GM18867 (cell line): ENCODE data around the gene CLDN1.

Source experiments
- ATAC-seq: cut with Tn5 transposase; IDR thresholded peaks from one replicate; pipeline ENCODE4 v1.9.1; 2021; ENCODE audit warnings: mild to moderate bottlenecking, moderate library complexity; ENCODE audit not compliant: unreplicated experiment

Gene CLDN1

GRCh38 chr3:190336516-190337189, 14.4 kb upstream of the CLDN1 start:
- ATAC-seq: no peak

- no peak for ATAC-seq
Observed at GRCh38 chr3:190333961-190334360, 11.7 kb upstream of the CLDN1 start.

- no peak for ATAC-seq
Observed at GRCh38 chr3:190330936-190331734, 8.9 kb upstream of the CLDN1 start.

- no peak for ATAC-seq
Observed at GRCh38 chr3:190326930-190327329, 4.7 kb upstream of the CLDN1 start.

GRCh38 chr3:190326361-190326760, 4.1 kb upstream of the CLDN1 start:
- ATAC-seq: no peak

- ATAC-seq: no peak
Observed at GRCh38 chr3:190325923-190326322, 3.7 kb upstream of the CLDN1 start.

- no peak for ATAC-seq
Observed at GRCh38 chr3:190323246-190323626, 990 bp upstream of the CLDN1 start.

- no peak for ATAC-seq
Observed at GRCh38 chr3:190322604-190323245, 479 bp upstream of the CLDN1 start.

GRCh38 chr3:190320594-190321362, 1.5 kb downstream of the CLDN1 start:
- no peak for ATAC-seq

- no peak for ATAC-seq
Observed at GRCh38 chr3:190319660-190320059, 2.6 kb downstream of the CLDN1 start.

GRCh38 chr3:190318666-190319065, 3.6 kb downstream of the CLDN1 start:
- no peak for ATAC-seq

GRCh38 chr3:190314741-190315140, 7.5 kb downstream of the CLDN1 start:
- no peak for ATAC-seq

GRCh38 chr3:190309414-190309813, 12.8 kb downstream of the CLDN1 start:
- no peak for ATAC-seq

GRCh38 chr3:190308154-190308553, 14.1 kb downstream of the CLDN1 start:
- ATAC-seq: no peak

GRCh38 chr3:190307164-190307545, 15.1 kb downstream of the CLDN1 start:
- ATAC-seq: no peak

- ATAC-seq: no peak
Observed at GRCh38 chr3:190306513-190307163, 15.6 kb downstream of the CLDN1 start.

- ATAC-seq: no peak
Observed at GRCh38 chr3:190306026-190306425, 16.2 kb downstream of the CLDN1 start.

GRCh38 chr3:190305406-190305805, 16.8 kb downstream of the CLDN1 start:
- ATAC-seq: no peak

- no peak for ATAC-seq
Observed at GRCh38 chr3:190303884-190304283, 18.4 kb downstream of the CLDN1 start.

- ATAC-seq: no peak
Observed at GRCh38 chr3:190302212-190302867, 19.9 kb downstream of the CLDN1 start.
